Dedifferentiated amniotic fluid mesenchymal stem cell (primary cell): Measurements from ENCODE around the gene ARHGEF39.
"Not testable (repeated sequence)": the region's sequence is repeated elsewhere in the genome, so short reads cannot be mapped to it uniquely, and the experiment has no call there.

ENCODE experiments used
- DNase-seq: peaks from one replicate; pipeline ENCODE4 v3.0.0-alpha.2; 2016; ENCODE audit errors: extremely low spot score

The ARHGEF39 gene

GRCh38 chr9:35650341-35651158 lies 14.4 kb downstream of the ARHGEF39 start, which contains the start of gene SIT1:
Gene SIT1 (minus strand): TSS chr9:35650931. CDS start chr9:35650853, 78 bp downstream.
- no peak for DNase-seq

- no peak for DNase-seq
These were observed 15.3 kb downstream of the ARHGEF39 start for GRCh38 chr9:35649431-35650340.

- DNase-seq, result peak; percentile 92
These were observed 18.3 kb downstream of the ARHGEF39 start for GRCh38 chr9:35646533-35647265.

GRCh38 chr9:35646153-35646532 lies 18.9 kb downstream of the ARHGEF39 start:
- DNase-seq, result no peak

GRCh38 chr9:35645736-35646135 lies 19.3 kb downstream of the ARHGEF39 start:
- not testable (repeated sequence) for DNase-seq

- DNase-seq, result no peak
These were observed 21.9 kb downstream of the ARHGEF39 start for GRCh38 chr9:35643046-35643445.

- not testable (repeated sequence) for DNase-seq
These were observed 23.5 kb downstream of the ARHGEF39 start for GRCh38 chr9:35641478-35641877.

GRCh38 chr9:35640431-35640830 lies 24.6 kb downstream of the ARHGEF39 start:
- DNase-seq, result not testable (repeated sequence)

- no peak for DNase-seq
These were observed 25.4 kb downstream of the ARHGEF39 start for GRCh38 chr9:35639631-35640030.

- DNase-seq, result not testable (repeated sequence)
These were observed 25.8 kb downstream of the ARHGEF39 start for GRCh38 chr9:35639225-35639624.

- not testable (repeated sequence) for DNase-seq
These were observed 26.2 kb downstream of the ARHGEF39 start for GRCh38 chr9:35638751-35639150.

GRCh38 chr9:35637427-35637955 lies 27.5 kb downstream of the ARHGEF39 start:
- not testable (repeated sequence) for DNase-seq

GRCh38 chr9:35636877-35637246 lies 28.1 kb downstream of the ARHGEF39 start:
- not testable (repeated sequence) for DNase-seq

GRCh38 chr9:35636135-35636876 lies 28.7 kb downstream of the ARHGEF39 start:
- no peak for DNase-seq

- no peak for DNase-seq
These were observed 29.3 kb downstream of the ARHGEF39 start for GRCh38 chr9:35635730-35636129.

- no peak for DNase-seq
These were observed 35.4 kb downstream of the ARHGEF39 start for GRCh38 chr9:35629597-35629996.

GRCh38 chr9:35628389-35628991 lies 36.5 kb downstream of the ARHGEF39 start:
- no peak for DNase-seq

- DNase-seq, result no peak
These were observed 37.4 kb downstream of the ARHGEF39 start for GRCh38 chr9:35627575-35627974.

- DNase-seq, result no peak
These were observed 45.2 kb downstream of the ARHGEF39 start for GRCh38 chr9:35619800-35620158.
